ENCODE data around the gene USH1C. TPM values are rescaled to one million over a fixed set of nuclear protein-coding genes. Genes with fewer than 3 reads are reported as not detected.

USH1C gene
- total RNA-seq, 1 donor, result not detected

DNA sequence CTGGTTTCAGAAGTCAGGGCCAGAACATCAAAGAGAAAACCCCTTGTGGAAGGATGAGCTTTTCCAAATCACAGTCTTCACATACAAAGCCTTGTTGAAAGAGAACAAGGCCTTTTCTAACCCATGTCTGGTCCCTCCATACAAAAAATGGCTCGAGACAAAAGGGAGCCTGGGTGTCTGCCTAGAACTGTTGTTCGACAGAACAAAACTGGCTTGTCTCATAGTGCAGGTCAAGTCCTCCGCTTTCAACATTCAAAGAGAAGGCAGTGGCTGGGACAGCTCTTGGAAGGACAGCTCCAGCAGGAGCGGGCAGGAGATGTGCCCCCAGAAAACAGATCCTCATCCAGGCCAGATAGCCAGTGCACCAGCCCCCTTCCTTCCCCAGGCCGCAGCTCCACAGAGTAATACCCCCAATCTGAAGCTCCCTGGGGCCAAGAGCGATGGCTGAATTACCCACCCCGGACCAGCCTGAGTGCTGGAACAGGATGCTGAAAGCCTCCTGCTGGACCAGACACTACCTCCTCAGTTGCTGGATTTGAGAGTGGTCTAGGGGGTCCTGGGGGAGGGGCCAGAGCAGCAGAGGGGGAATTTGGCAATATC, 27.6 kb downstream of the USH1C start:
- DNase-seq (ENCODE audit: low read depth), result no peak
- TF ChIP-seq, protein P1, sequence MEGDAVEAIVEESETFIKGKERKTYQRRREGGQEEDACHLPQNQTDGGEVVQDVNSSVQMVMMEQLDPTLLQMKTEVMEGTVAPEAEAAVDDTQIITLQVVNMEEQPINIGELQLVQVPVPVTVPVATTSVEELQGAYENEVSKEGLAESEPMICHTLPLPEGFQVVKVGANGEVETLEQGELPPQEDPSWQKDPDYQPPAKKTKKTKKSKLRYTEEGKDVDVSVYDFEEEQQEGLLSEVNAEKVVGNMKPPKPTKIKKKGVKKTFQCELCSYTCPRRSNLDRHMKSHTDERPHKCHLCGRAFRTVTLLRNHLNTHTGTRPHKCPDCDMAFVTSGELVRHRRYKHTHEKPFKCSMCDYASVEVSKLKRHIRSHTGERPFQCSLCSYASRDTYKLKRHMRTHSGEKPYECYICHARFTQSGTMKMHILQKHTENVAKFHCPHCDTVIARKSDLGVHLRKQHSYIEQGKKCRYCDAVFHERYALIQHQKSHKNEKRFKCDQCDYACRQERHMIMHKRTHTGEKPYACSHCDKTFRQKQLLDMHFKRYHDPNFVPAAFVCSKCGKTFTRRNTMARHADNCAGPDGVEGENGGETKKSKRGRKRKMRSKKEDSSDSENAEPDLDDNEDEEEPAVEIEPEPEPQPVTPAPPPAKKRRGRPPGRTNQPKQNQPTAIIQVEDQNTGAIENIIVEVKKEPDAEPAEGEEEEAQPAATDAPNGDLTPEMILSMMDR (IDR thresholded peaks at IDR 0.05; ENCODE audit: insufficient read depth, low read depth, low read length), result no peak
- H3K4me3 ChIP-seq (ENCODE audit: low read depth, low read length), result no peak overlapping the region

DNA sequence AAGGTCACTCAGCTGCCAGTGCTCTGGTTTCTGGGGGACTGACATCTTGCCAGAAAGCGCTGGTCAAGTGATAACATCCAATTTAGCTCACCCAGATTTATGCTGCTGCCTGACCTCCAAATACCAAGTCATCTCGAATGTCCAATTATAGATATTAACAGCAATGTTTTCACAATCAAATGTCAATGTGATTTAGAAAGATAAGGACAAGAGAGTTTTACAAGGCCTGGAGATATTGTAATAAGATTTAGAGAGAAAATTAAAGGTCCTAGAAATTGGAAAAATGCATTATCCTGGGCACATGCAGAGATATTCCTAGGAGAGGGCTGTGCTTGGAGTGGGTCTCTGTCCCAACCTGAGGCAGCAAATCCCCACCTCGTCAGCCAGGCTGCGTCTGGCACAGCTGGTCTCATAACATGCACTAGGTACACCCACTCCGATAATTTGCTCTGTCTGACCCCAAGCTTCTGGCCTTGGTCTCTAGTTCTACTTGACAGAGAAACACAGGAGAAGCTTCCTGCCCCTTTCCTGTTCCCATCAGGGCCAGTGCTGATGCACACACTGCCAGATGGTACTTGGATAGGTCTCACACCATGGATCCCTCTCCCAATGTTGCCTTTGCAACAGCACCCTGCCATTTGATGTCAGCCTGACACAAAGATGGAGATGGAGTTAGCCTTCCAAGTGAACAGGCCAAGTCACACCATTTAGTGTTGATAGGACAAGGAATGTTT, 28.6 kb downstream of the USH1C start:
- DNase-seq (ENCODE audit: low read depth), result no peak
- H3K4me3 ChIP-seq (ENCODE audit: low read depth, low read length), result no peak overlapping the region
- TF ChIP-seq, protein P1 (IDR thresholded peaks at IDR 0.05; ENCODE audit: insufficient read depth, low read depth, low read length), result no peak

DNA sequence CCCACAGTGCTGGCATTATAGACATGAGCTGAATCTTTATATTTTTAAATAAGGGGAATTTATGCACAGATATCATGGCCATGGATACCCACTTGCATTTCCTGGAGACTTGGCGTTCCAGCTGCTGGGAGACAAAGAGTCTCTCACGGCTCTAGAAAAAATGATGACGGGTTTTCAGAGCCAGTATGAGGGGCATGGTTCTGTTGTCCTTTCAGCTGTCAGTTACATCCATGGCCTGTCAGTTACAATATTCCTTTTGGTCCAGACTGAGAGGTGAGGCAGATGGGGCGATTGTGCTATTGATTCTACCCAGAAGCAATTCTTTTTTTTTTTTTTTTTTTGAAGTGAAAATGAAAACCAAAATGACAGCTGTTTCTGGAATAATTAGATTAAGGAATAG, 29.7 kb downstream of the USH1C start:
- TF ChIP-seq, protein P1 (IDR thresholded peaks at IDR 0.05; ENCODE audit: insufficient read depth, low read depth, low read length), result no peak
- no peak for DNase-seq (ENCODE audit: low read depth)
- H3K4me3 ChIP-seq (ENCODE audit: low read depth, low read length), result no peak overlapping the region

DNA sequence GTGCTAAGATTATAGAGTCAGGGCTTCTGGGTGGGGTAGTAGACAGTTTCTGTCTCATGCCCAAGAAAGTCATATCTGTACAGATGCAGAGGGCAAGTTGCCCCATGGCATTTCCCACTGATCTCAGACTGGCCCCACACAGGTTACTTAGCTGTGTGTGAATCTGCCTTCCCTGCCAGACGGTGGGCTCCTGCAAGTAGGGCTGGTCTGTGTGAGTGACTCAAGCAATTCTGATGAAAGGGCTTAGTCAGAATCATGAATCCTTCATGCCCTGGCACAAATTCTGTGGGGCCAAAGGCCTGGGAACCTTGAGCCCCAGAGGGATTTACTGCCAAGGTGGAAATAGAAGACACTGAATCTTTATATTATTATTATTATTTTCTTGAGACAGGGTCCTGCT, 30.4 kb downstream of the USH1C start:
- no peak for DNase-seq (ENCODE audit: low read depth)
- TF ChIP-seq, protein P1 (IDR thresholded peaks at IDR 0.05; ENCODE audit: insufficient read depth, low read depth, low read length), result no peak
- no peak overlapping the region for H3K4me3 ChIP-seq (ENCODE audit: low read depth, low read length)

DNA sequence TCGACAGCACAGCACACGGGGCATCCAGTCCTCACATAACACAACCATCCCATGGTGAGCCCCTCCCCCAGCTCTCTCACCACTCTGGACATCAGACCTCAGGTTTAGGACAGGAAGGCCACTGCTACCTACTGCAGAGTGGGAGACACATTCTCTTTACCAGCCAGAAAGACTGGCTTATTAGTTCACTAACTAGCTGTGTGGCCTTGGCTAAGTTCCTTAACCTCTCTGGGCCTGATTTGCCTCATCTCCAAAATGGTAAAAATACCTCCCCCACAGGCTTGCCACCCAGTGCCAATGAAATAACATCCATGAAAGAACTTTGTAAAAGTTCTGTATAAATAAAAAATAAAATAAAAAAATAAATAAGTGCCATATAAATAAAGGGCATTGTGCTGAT, 32.1 kb downstream of the USH1C start:
- DNase-seq (ENCODE audit: low read depth), result no peak
- H3K4me3 ChIP-seq (ENCODE audit: low read depth, low read length), result no peak overlapping the region
- TF ChIP-seq, protein P1 (IDR thresholded peaks at IDR 0.05; ENCODE audit: insufficient read depth, low read depth, low read length), result no peak

DNA sequence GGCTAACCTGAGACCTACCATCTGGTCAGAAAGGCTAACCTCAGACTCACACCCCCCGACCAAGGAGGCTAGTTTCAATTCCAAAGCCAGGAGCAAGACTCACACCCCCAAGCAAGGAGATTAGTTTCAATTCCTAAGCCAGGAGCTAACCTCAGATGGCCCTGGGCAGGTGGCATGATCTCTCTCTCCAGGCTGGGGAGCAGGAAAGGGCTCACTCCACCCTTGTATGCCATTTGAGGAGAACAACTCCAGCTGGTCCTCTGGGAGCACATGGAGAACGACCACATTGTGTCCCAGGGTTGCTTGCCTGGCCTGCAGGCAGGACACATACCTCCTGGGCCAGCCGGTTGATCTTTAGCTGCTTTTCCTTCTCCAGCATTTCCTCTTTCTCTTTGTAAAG, 32.6 kb downstream of the USH1C start:
- TF ChIP-seq, protein P1 (IDR thresholded peaks at IDR 0.05; ENCODE audit: insufficient read depth, low read depth, low read length), result no peak
- no peak overlapping the region for H3K4me3 ChIP-seq (ENCODE audit: low read depth, low read length)
- DNase-seq (ENCODE audit: low read depth), result no peak
